B cell (primary cell): Measurements from ENCODE around the gene DNAJC15.

Experiments used
- EZH2 ChIP-seq: IDR thresholded peaks from 2 replicates; pipeline ENCODE4 v1.6.1; 2012; ENCODE audit warnings: borderline replicate concordance, low read depth, mild to moderate bottlenecking, moderate library complexity, low read length; ENCODE audit not compliant: insufficient read depth, poor library complexity, severe bottlenecking
- TF ChIP-seq, protein P1 (sequence below): fragments of 200-600 bp; IDR thresholded peaks from one replicate; pipeline ENCODE4 v1.8.0; 2022; ENCODE audit warnings: antibody characterized with exemption, mild to moderate bottlenecking

DNA sequence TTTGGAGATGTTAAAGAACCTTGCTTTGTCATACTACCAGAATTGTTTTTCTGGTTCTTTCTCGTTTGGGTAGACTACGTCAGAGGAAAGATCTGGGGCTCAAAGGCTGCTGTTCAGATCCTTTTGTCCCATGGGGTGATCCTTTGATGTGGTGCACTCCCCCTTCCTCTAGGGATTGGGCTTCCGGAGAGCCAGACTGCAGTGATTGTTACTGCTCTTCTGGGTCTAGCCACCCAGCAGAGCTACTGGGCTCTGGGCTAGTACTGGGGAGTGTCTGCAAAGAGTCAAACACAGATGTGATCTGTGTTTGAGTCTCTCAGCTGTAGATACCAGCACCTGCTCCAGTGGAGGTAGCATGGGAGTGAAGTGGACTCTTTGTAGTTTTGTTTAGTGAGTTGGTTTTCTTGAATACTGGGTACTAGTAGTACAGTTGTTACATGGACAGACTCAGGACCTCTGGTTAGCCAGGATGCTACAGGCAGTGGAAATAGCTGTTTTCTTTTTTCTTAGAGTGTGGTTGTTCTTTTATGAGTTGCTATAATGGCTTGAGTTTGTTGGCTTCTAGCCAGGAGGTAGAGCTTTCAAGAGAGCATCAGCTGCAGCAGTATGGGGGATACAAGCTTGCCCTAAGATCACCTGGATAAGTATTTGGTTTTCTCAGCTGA is 34.4 kb downstream of the DNAJC15 start:
- TF ChIP-seq, protein P1, sequence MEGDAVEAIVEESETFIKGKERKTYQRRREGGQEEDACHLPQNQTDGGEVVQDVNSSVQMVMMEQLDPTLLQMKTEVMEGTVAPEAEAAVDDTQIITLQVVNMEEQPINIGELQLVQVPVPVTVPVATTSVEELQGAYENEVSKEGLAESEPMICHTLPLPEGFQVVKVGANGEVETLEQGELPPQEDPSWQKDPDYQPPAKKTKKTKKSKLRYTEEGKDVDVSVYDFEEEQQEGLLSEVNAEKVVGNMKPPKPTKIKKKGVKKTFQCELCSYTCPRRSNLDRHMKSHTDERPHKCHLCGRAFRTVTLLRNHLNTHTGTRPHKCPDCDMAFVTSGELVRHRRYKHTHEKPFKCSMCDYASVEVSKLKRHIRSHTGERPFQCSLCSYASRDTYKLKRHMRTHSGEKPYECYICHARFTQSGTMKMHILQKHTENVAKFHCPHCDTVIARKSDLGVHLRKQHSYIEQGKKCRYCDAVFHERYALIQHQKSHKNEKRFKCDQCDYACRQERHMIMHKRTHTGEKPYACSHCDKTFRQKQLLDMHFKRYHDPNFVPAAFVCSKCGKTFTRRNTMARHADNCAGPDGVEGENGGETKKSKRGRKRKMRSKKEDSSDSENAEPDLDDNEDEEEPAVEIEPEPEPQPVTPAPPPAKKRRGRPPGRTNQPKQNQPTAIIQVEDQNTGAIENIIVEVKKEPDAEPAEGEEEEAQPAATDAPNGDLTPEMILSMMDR, result no peak
- no peak for TF ChIP-seq EZH2
